ENCODE measurements around the gene NCK2. TPM values are rescaled to one million over a fixed set of nuclear protein-coding genes. Genes with fewer than 3 reads are reported as not detected.
"Not testable (repeated sequence)": the region's sequence is repeated elsewhere in the genome, so short reads cannot be mapped to it uniquely, and the experiment has no call there.

The NCK2 gene
- total RNA-seq, 1 experiment from 2014 or later, result 30.3 TPM

DNA sequence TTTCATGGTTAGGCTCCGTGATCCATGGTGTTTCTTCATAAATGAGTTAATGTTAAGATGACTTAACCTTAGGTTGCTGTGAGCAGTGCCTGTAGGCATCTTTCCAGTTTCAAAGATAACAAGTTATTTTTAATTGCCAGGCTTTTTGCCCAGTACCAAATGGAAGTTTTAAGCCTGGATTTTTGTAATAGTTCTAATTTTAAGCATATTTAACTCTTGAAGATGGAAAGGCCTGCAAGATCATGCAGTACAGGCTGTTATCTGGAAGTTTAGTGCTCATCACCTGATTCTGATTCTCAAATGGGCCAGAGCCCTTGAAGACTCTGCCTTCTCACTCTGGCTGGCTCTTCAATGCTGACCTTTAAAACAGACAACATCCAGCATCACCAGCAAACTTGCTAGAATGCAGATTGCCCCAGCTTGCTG, 141.3 kb downstream of the NCK2 start:
- DNase-seq (ENCODE audit: low read depth), result no peak
- in situ Hi-C loops (cut with HindIII; ENCODE audit: low pct_unique_long_range_greater_than_20kb, low sequenced_read_pairs), result no loop called here

- in situ Hi-C loops (cut with HindIII; ENCODE audit: low pct_unique_long_range_greater_than_20kb, low sequenced_read_pairs), result no loop called here
- DNase-seq (ENCODE audit: low read depth), result no peak
Observed at GRCh38 chr2:105886687-105887086, 142.0 kb downstream of the NCK2 start.

- in situ Hi-C loops (cut with HindIII; ENCODE audit: low pct_unique_long_range_greater_than_20kb, low sequenced_read_pairs), result no loop called here
- DNase-seq (ENCODE audit: low read depth), result no peak
Observed at GRCh38 chr2:105887256-105887655, 142.5 kb downstream of the NCK2 start.

DNA sequence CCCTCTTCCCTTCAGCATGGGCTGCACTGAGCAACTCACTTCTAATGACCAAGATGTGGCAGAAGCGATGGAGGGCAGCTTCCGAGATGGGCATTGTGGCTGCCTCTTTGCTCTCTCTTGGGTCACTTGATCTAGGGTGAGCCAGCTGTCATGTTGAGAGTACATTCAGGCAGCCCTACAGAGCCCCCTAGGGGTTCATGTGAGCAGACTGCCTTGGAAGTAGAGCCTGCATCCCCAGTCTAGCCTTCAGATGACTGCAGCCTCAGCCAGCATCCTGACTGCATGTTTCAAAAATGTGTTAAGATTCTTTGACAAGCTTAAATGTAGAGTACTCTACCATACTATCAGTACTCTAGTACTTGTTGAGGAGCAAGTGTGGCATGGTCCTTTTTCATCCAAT, 143.9 kb downstream of the NCK2 start:
- in situ Hi-C loops (cut with HindIII; ENCODE audit: low pct_unique_long_range_greater_than_20kb, low sequenced_read_pairs), result no loop called here
- DNase-seq (ENCODE audit: low read depth), result no peak

- in situ Hi-C loops (cut with HindIII; ENCODE audit: low pct_unique_long_range_greater_than_20kb, low sequenced_read_pairs), result no loop called here
- no peak for DNase-seq (ENCODE audit: low read depth)
Observed at GRCh38 chr2:105889046-105889445, 144.3 kb downstream of the NCK2 start.

GRCh38 chr2:105890111-105890510, 145.4 kb downstream of the NCK2 start:
- in situ Hi-C loops (cut with HindIII; ENCODE audit: low pct_unique_long_range_greater_than_20kb, low sequenced_read_pairs), result no loop called here
- no peak for DNase-seq (ENCODE audit: low read depth)

DNA sequence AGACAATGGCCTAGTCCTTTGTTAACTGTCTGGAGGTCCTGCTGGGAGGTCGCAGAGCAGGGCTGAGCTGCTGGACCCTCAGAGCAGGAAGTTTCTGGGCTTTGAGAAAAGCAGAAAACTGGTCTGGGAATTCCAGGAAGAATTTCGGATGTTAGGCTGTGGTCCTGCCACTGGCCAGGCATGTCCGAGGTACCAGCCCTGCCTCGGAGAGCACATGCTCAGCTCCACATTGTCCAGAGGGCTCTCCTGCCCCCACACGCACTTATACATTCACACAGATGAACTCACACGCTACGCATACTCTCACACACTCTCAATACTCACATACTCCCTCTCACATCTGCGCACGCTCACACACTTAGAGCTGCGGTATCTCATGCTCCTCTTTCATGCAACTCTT, 146.1 kb downstream of the NCK2 start:
- no peak for DNase-seq (ENCODE audit: low read depth)
- in situ Hi-C loops (cut with HindIII; ENCODE audit: low pct_unique_long_range_greater_than_20kb, low sequenced_read_pairs), result no loop called here

DNA sequence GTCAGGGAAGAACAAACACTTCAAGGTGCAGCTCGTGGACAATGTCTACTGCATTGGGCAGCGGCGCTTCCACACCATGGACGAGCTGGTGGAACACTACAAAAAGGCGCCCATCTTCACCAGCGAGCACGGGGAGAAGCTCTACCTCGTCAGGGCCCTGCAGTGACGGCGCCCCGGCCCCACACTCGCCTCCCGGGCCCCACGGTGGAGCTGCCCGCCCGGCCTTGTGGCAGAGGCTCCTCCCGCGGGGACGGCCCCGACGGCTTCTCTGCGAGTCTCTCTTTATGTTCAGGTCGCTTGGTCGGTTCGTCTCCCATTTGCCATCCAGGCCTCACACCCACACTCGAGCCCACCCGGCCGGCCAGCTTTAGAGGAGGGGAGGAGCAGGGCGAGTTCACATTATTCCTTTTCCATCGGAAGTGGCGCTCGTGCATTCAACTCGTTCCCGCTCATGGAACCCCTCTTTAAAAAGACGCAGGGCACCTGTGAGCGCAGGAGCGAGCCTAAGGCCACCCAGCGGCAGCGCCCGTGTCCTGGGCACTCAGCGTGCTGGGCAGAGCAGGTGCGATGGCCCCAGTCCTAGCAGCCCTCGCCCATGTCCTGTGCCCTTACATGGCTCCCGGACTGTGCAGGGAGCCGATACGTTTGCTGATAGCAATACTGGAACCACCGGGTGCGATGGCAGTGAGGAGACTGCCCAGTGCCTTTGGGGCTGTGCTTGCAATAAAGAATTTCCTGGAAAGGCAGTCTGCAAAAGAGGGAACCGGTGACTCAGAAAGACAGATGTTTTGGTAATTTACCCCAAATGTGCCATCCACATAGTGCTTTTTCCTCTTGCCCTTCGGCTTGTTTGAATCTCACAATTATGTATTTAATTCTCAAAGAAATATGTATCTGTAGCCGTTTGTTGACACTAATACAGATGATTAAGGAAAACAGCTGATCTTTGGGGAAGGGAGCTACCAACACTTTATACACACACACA, 148.6 kb downstream of the NCK2 start:
- in situ Hi-C loops (cut with HindIII; ENCODE audit: low pct_unique_long_range_greater_than_20kb, low sequenced_read_pairs), result no loop called here
- DNase-seq (ENCODE audit: low read depth), result no peak

DNA sequence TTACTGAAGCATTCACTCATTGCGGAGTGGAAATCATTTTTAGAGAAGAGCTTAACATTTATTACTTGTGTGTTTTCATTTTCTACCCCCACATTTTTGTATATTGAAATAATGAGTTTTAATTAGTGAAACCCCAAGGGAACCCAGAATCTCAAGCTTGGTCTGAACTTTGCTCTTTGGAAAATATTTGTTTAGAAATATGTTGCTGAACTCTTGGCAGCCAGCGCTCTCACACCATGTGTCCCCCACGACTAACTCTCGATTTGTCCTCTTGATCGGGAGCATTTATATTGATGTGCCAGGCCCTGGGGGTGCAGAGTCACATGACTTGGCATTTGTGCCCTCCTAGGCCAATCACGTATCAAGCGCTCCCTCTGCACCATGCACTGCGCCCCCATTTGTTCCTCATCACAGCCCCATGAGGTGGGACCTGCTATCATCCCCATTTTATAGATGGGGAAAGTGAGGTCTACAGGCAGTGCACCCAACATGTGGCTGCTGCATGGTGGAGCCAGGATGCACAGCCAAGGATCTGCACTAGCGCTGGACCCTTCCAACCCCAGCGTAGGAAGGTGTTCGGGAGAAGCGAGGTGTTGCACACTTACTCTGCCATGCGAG, 149.7 kb downstream of the NCK2 start:
- in situ Hi-C loops (cut with HindIII; ENCODE audit: low pct_unique_long_range_greater_than_20kb, low sequenced_read_pairs), result no loop called here
- no peak for DNase-seq (ENCODE audit: low read depth)

GRCh38 chr2:105895990-105896764, 151.5 kb downstream of the NCK2 start:
- in situ Hi-C loops (cut with HindIII; ENCODE audit: low pct_unique_long_range_greater_than_20kb, low sequenced_read_pairs), result no loop called here
- DNase-seq (ENCODE audit: low read depth), result no peak

DNA sequence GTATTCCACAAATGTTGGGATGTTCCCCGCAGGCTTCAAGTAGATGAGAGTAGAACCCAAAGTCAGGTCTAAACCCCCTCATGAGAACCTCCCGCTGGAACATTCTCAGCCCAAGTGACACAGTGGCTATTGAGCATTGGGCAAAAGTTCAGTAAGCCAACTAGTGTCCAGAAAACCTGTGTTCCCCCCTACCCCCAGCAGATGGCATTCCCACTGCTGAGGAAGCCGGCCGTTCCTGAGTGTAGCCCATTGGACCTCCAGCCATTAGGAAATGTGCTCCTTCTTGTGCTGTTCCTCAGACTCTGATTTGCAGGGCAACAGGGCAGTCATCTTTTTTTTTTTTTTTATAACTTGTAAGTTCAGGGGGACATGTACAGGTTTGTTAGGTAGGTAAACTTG, 152.1 kb downstream of the NCK2 start:
- DNase-seq (ENCODE audit: low read depth), result no peak
- in situ Hi-C loops (cut with HindIII; ENCODE audit: low pct_unique_long_range_greater_than_20kb, low sequenced_read_pairs), result no loop called here

DNA sequence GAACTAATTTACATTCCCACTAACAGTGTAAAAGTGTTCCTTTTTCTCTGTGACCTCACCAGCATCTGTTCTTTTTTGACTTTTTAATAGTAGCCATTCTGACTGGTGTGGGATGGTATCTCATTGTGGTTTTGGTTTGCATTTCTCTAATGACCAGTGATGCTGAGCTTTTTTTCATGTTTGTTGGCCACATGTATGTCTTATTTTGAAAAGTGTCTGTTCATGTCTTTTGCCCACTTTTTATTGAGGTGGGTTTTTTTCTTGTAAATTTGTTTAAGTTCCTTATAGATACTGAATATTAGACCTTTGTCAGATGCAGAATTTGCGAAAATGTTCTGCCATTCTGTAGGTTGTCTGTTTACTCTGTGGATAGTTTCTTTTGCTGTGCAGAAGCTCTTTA, 153.0 kb downstream of the NCK2 start:
- in situ Hi-C loops (cut with HindIII; ENCODE audit: low pct_unique_long_range_greater_than_20kb, low sequenced_read_pairs); DNase-seq (ENCODE audit: low read depth): not testable (repeated sequence)

GRCh38 chr2:105903051-105903674, 158.5 kb downstream of the NCK2 start:
- no peak for DNase-seq (ENCODE audit: low read depth)
- in situ Hi-C loops (cut with HindIII; ENCODE audit: low pct_unique_long_range_greater_than_20kb, low sequenced_read_pairs), result no loop called here

- in situ Hi-C loops (cut with HindIII; ENCODE audit: low pct_unique_long_range_greater_than_20kb, low sequenced_read_pairs), result no loop called here
- no peak for DNase-seq (ENCODE audit: low read depth)
Observed at GRCh38 chr2:105904938-105905337, 160.2 kb downstream of the NCK2 start.

- DNase-seq (ENCODE audit: low read depth), result no peak
- in situ Hi-C loops (cut with HindIII; ENCODE audit: low pct_unique_long_range_greater_than_20kb, low sequenced_read_pairs), result no loop called here
Observed at GRCh38 chr2:105906481-105906880, 161.8 kb downstream of the NCK2 start.

DNA sequence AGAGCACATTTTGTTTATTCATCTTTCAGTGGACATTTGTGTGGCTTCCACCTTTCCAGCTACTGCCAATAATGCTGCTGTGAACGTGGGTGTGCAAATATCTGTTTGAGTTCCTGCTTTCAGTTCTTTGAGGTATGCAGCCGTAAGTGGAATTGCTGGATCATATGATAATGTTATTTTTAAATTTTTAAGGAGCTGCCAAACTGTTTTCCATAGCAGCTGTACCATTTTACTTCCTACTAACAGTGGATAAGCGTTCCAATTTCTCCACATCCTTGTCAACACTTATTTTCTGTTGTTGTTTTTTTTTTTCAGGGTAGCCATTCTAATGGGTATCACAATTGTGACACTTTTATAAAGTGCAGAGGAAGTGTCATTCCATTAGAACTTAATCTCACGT, 162.5 kb downstream of the NCK2 start:
- in situ Hi-C loops (cut with HindIII; ENCODE audit: low pct_unique_long_range_greater_than_20kb, low sequenced_read_pairs), result no loop called here
- no peak for DNase-seq (ENCODE audit: low read depth)

DNA sequence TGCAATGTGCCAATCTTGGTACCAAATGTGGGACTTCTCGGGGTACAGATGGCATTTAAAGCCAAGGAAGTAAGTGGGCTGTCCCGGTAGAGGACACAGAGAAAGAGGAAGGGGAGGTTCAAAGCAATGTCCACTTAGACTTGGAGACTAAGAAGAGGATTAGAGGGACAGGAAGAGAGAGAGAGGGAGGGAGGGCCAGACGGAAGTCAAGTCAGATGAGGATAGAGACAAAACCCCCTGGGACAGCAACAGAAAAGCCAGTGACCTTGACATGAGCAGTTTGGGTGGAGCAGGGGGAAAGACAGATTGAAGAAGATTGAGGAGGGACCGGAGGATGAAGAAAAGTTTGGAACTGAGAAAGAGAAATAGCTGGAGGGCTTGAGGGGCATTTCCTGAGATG, 164.5 kb downstream of the NCK2 start:
- in situ Hi-C loops (cut with HindIII; ENCODE audit: low pct_unique_long_range_greater_than_20kb, low sequenced_read_pairs), result no loop called here
- DNase-seq (ENCODE audit: low read depth), result no peak

GRCh38 chr2:105910497-105911238, 166.0 kb downstream of the NCK2 start:
- no peak for DNase-seq (ENCODE audit: low read depth)
- in situ Hi-C loops (cut with HindIII; ENCODE audit: low pct_unique_long_range_greater_than_20kb, low sequenced_read_pairs), result no loop called here
